Esophagus squamous epithelium (tissue), 4 donors: ENCODE measurements around the gene TPRG1.

Source experiments
- CTCF ChIP-seq, 6 experiments: fragments of 450-650 bp in 4 of 6; fragments of 200-600 bp in 2 of 6; sonication (generic) in 2 of 6; IDR thresholded peaks; one replicate each; pipeline ENCODE4 v1.5.1; 2016 to 2019; ENCODE audit warnings: antibody characterized with exemption in 6 of 6, mild to moderate bottlenecking in 4 of 6, moderate library complexity in 4 of 6
- POLR2A ChIP-seq, 4 donors: fragments of 450-650 bp; IDR thresholded peaks; one replicate each; pipeline ENCODE4 v1.6.1; 2017; ENCODE audit warnings: antibody characterized with exemption in 4 of 4, mild to moderate bottlenecking in 4 of 4, moderate library complexity in 3 of 4

GRCh38 chr3:189277711-189278110 is 105.9 kb downstream of the TPRG1 start:
- TF ChIP-seq CTCF (IDR thresholded peaks at IDR 0.05) (no peak), POLR2A (IDR thresholded peaks at IDR 0.05) (no peak)
